Endodermal cell (in vitro differentiated cells): ENCODE data around the gene FAM168A. TPM values are rescaled to one million over a fixed set of nuclear protein-coding genes. Genes with fewer than 3 reads are reported as not detected.

Experiments
- DNase-seq: peaks from one replicate; pipeline ENCODE4 v3.0.0-alpha.2; 2017
- H3K27ac ChIP-seq: 2 replicates; pipeline ENCODE4 v1.5.1; 2013; ENCODE audit warnings: mild to moderate bottlenecking, low read depth, low read length, moderate library complexity
- H3K27me3 ChIP-seq: 2 replicates; pipeline ENCODE4 v1.6.1; 2013; ENCODE audit warnings: mild to moderate bottlenecking, low read length, moderate library complexity; ENCODE audit not compliant: insufficient read depth, control insufficient read depth, poor library complexity, severe bottlenecking
- H3K36me3 ChIP-seq: 2 replicates; pipeline ENCODE4 v1.7.0; 2013; ENCODE audit warnings: mild to moderate bottlenecking, low read length, moderate library complexity; ENCODE audit not compliant: control insufficient read depth, insufficient read depth
- H3K4me1 ChIP-seq: one replicate; pipeline ENCODE4 v1.7.0; 2013; ENCODE audit warnings: low read length; ENCODE audit not compliant: control insufficient read depth, insufficient read depth
- H3K4me3 ChIP-seq: 2 replicates; pipeline ENCODE4 v1.5.1; 2013; ENCODE audit warnings: mild to moderate bottlenecking, low read length, moderate library complexity
- H3K9ac ChIP-seq: 2 replicates; pipeline ENCODE4 v1.6.1; 2013; ENCODE audit warnings: mild to moderate bottlenecking, low read length, moderate library complexity; ENCODE audit not compliant: poor library complexity, severe bottlenecking; ENCODE audit errors: extremely low read depth
- H3K9me3 ChIP-seq: 2 replicates; pipeline ENCODE4 v1.6.1; 2013; ENCODE audit warnings: mild to moderate bottlenecking, low read length, moderate library complexity; ENCODE audit not compliant: control insufficient read depth
- H3K27ac Mint-ChIP-seq: 2 replicates; pipeline ENCODE4 v1.8.0; 2020; ENCODE audit warnings: mixed read lengths
- H3K27me3 Mint-ChIP-seq: 2 replicates; pipeline ENCODE4 v1.8.0; 2021; ENCODE audit warnings: mild to moderate bottlenecking, mixed read lengths; ENCODE audit not compliant: insufficient read depth
- H3K36me3 Mint-ChIP-seq: 2 replicates; pipeline ENCODE4 v1.8.0; 2020; ENCODE audit warnings: low read depth, mixed read lengths
- H3K4me1 Mint-ChIP-seq: 2 replicates; pipeline ENCODE4 v1.8.0; 2020; ENCODE audit warnings: mixed read lengths
- H3K4me3 Mint-ChIP-seq: 2 replicates; pipeline ENCODE4 v1.8.0; 2020; ENCODE audit warnings: mild to moderate bottlenecking, moderate library complexity, mixed read lengths
- H3K9me3 Mint-ChIP-seq: 2 replicates; pipeline ENCODE4 v1.8.0; 2020; ENCODE audit warnings: mild to moderate bottlenecking, mixed read lengths
- WGBS, 2 experiments: methylation state at CpG; one replicate each; pipeline versions ENCODE4 v1.1.5 to v1.1.7; 2013; ENCODE audit warnings: missing lambda C conversion rate in 2 of 2, mixed read lengths in 1 of 2; ENCODE audit not compliant: insufficient coverage in 1 of 2, insufficient read length in 1 of 2; 5-methylcytosine and 5-hydroxymethylcytosine counted together
- total RNA-seq, 2 donors: library from RNA; stranded (reverse); fragmentation: NEBNext Ultra II Directional in 1 of 2; extraction: Animal tissue kit (Norgen Biotek cat#: 25700) in 1 of 2; gene quantifications; 2 replicates in 1 of 2; 3 replicates in 1 of 2; pipeline ENCODE4 v1.2.1, GENCODE V29; 2021
- TF ChIP-seq, protein P1 (sequence below): fragments of 200-600 bp; sonication (generic); conservative IDR thresholded peaks from 2 replicates; pipeline ENCODE4 v1.5.0; 2021; ENCODE audit warnings: antibody characterized with exemption, mild to moderate bottlenecking

The FAM168A gene
- total RNA-seq, 2 donors from 2014 or later = 27.4 to 31.6 TPM

DNA sequence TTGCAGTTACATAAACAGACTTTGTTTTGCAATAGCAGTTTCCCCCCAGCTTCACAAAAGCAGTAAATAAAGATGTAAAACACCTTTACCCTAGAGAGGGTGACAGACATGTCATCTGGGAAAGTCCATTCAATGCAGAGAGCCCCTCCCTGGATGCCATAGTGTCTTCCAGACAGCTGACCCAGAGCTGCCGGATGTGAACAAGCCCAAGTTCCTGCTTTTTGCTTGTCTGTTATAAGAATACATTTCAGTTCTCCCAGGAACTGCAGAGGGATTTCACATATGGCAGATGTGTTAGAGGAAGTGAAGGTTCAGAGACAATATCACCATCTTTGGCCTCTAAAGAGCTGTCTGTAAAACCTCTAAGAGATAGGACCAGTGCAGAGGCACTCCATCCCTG lies 172.8 kb downstream of the FAM168A start:
- no peak overlapping the region for H3K27ac ChIP-seq
- no peaks in the 10 kb centered on the region for H3K9me3 Mint-ChIP-seq
- H3K9me3 ChIP-seq = no peaks in the 10 kb centered on the region
- no peak overlapping the region for H3K9ac ChIP-seq
- peaks cover 3% of the 10 kb centered on the region for H3K36me3 Mint-ChIP-seq
- DNase-seq = no peak
- H3K4me3 ChIP-seq = no peak overlapping the region
- H3K27me3 ChIP-seq = no peaks in the 10 kb centered on the region
- 89% methylated on average over 1 of the region's 1 CpG; no CpG with 5 or more reads in 1 of the 2 experiments for WGBS, 2 experiments
- no peaks in the 10 kb centered on the region for H3K27me3 Mint-ChIP-seq
- TF ChIP-seq, protein P1, sequence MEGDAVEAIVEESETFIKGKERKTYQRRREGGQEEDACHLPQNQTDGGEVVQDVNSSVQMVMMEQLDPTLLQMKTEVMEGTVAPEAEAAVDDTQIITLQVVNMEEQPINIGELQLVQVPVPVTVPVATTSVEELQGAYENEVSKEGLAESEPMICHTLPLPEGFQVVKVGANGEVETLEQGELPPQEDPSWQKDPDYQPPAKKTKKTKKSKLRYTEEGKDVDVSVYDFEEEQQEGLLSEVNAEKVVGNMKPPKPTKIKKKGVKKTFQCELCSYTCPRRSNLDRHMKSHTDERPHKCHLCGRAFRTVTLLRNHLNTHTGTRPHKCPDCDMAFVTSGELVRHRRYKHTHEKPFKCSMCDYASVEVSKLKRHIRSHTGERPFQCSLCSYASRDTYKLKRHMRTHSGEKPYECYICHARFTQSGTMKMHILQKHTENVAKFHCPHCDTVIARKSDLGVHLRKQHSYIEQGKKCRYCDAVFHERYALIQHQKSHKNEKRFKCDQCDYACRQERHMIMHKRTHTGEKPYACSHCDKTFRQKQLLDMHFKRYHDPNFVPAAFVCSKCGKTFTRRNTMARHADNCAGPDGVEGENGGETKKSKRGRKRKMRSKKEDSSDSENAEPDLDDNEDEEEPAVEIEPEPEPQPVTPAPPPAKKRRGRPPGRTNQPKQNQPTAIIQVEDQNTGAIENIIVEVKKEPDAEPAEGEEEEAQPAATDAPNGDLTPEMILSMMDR = no peak
- H3K36me3 ChIP-seq = peaks cover 6% of the 10 kb centered on the region
- no peak overlapping the region for H3K27ac Mint-ChIP-seq
- H3K4me1 Mint-ChIP-seq = peaks cover 8% of the 10 kb centered on the region
- H3K4me3 Mint-ChIP-seq = no peak overlapping the region
- no peaks in the 10 kb centered on the region for H3K4me1 ChIP-seq

DNA sequence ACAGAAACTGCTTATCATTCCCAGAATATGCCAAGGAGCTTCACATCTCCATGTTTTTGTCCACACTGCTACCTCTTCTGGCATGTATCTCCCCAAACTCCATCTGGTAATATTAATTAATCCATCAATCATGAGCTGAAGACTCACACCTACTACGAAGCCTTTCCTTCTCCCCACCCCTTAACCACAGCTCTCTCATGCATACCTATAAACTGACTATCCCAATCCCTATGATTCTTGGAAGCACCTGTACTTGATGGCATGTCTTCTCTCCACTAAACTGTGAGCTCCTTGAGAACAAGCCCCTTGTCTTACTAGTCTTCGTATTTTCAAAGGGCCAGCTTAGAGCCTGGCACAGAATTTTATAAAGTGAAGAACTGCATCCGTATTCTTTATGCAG lies 174.4 kb downstream of the FAM168A start:
- H3K9me3 Mint-ChIP-seq = no peaks in the 10 kb centered on the region
- peaks cover 8% of the 10 kb centered on the region for H3K4me1 Mint-ChIP-seq
- 94% methylated on average over 2 to 3 of the region's 3 CpGs for WGBS, 2 experiments
- Histone ChIP-seq H3K9me3 (no peaks in the 10 kb centered on the region), H3K4me1 (no peaks in the 10 kb centered on the region), H3K36me3 (no peaks in the 10 kb centered on the region), H3K4me3 (no peak overlapping the region), H3K27me3 (no peaks in the 10 kb centered on the region), H3K27ac (no peak overlapping the region), H3K9ac (no peak overlapping the region)
- H3K36me3 Mint-ChIP-seq = peaks cover 7% of the 10 kb centered on the region
- H3K27me3 Mint-ChIP-seq = no peaks in the 10 kb centered on the region
- no peak overlapping the region for H3K4me3 Mint-ChIP-seq
- peak; percentile 5 for DNase-seq
- TF ChIP-seq, protein P1 = no peak
- no peak overlapping the region for H3K27ac Mint-ChIP-seq

DNA sequence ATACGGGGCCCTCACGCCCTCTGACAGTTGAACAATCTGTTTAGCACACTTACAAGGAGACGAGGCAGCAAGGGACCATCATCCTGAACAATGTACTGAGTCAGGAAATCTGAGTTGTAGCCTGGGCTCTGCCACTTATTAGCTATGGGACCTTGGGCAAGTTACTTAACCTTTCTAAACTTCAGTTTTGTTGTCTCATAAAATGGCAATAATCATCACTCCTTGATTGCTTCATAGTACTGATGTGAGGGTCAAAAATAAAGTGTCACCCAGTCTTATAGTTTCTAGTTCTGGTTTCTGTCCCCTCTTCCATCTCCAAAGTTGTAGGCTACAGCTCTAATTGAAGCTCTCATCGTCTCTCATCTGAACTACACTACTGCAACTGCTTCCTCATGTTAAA lies 175.0 kb downstream of the FAM168A start:
- Histone ChIP-seq H3K27ac (no peak overlapping the region), H3K36me3 (peaks cover 5% of the 10 kb centered on the region), H3K4me1 (no peaks in the 10 kb centered on the region), H3K27me3 (no peaks in the 10 kb centered on the region), H3K9me3 (no peaks in the 10 kb centered on the region), H3K9ac (no peak overlapping the region), H3K4me3 (no peak overlapping the region)
- no peaks in the 10 kb centered on the region for H3K27me3 Mint-ChIP-seq
- H3K36me3 Mint-ChIP-seq = peaks cover 13% of the 10 kb centered on the region
- no peak for DNase-seq
- H3K4me3 Mint-ChIP-seq = no peak overlapping the region
- H3K4me1 Mint-ChIP-seq = peaks cover 4% of the 10 kb centered on the region
- H3K27ac Mint-ChIP-seq = no peak overlapping the region
- no peaks in the 10 kb centered on the region for H3K9me3 Mint-ChIP-seq
- 94 to 100% methylated on average over 2 to 4 of the region's 4 CpGs for WGBS, 2 experiments
- TF ChIP-seq, protein P1 = no peak
